SH-SY5Y (cell line): Measurements from ENCODE around the gene POU2AF1.

Experiments used
- GATA2 ChIP-seq: IDR thresholded peaks from 2 replicates; pipeline ENCODE4 v1.6.1; 2011; ENCODE audit warnings: mild to moderate bottlenecking, low read depth, low read length
- GATA3 ChIP-seq: IDR thresholded peaks from 2 replicates; pipeline ENCODE4 v1.6.1; 2011; ENCODE audit warnings: low read depth, mild to moderate bottlenecking, low read length, moderate library complexity

DNA sequence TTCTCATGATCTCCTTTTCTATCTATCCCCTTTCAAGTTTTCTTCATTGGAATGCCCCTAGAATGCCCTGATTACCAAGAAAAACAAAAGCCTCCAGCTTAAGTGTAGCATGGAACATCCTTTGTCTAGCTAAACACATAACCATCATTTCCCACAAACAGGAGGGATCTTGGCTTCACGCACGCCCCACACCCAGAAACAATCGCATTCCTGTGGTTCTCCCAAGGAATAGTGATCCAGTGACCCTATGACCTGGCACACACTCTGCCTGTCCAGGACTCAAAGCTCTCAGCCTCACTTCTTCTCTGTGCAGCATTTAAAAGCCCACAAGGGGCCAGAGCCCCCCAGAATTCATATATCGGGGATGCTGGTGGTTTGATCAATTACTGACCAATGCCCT lies 9.3 kb upstream of the POU2AF1 start:
- TF ChIP-seq GATA2, result no peak
- no peak for TF ChIP-seq GATA3
